Chondrocyte (in vitro differentiated cells): ENCODE measurements around the gene S100A7A. TPM values are rescaled to one million over a fixed set of nuclear protein-coding genes. Genes with fewer than 3 reads are reported as not detected.

ENCODE experiments used
- DNase-seq: peaks from one replicate; pipeline ENCODE4 v3.0.0; 2021; ENCODE audit warnings: mixed read lengths, low spot score
- H3K27ac Mint-ChIP-seq: one replicate; pipeline ENCODE4 v1.8.0; 2021; ENCODE audit warnings: mild to moderate bottlenecking, moderate library complexity, mixed read lengths; ENCODE audit not compliant: unreplicated experiment
- H3K27me3 Mint-ChIP-seq: 2 replicates; pipeline ENCODE4 v1.8.0; 2021; ENCODE audit warnings: low read depth, mixed read lengths
- H3K36me3 Mint-ChIP-seq: 2 replicates; pipeline ENCODE4 v1.8.0; 2021; ENCODE audit warnings: low read depth, mixed read lengths
- H3K4me1 Mint-ChIP-seq: 2 replicates; pipeline ENCODE4 v1.8.0; 2021; ENCODE audit warnings: low read depth, mild to moderate bottlenecking, mixed read lengths
- H3K4me3 Mint-ChIP-seq: one replicate; pipeline ENCODE4 v1.8.0; 2021; ENCODE audit warnings: mild to moderate bottlenecking, moderate library complexity, mixed read lengths; ENCODE audit not compliant: unreplicated experiment
- H3K9me3 Mint-ChIP-seq: 2 replicates; pipeline ENCODE4 v1.8.0; 2021; ENCODE audit warnings: low read depth, mixed read lengths
- CTCF ChIP-seq: fragments of 200-600 bp; sonication (generic); IDR thresholded peaks from 2 replicates; pipeline ENCODE4 v1.5.0; 2021; ENCODE audit warnings: antibody characterized with exemption, mild to moderate bottlenecking, moderate library complexity
- total RNA-seq: library from RNA; stranded (reverse); gene quantifications from 3 replicates; pipeline ENCODE4 v1.2.1, GENCODE V29; 2021

The S100A7A gene
- total RNA-seq, 1 donor from 2014 or later = not detected

DNA sequence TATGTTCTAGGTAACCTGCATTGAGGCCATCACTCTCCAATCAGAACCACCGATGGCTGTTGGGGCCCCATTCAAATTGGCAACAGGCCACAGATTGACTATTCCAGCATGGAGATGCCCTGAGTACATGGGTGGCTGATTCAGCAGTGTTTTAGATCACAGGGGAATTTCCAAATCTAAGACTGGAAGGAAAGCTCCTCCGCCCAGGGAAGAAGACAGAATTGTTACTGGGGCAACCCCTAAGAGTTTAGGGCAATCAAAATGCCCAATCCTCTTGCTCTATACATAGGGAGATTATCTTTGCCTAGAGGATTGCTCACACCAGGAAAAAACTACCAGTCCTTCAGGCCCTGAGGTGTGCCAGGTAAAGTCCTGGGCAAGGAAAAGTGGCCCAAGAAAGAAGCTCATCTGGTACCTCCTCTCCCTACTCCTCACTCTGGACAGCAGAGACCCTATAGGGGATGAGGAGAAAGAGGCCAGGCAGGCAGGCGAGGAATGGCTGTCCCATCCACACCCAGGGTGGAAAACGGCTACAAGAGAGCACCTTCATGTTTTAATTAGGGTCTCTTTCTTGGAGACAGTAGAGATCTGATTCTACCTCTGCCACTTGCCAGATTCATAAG is 31.3 kb upstream of the S100A7A start:
- Mint-ChIP-seq H3K27me3 (peaks cover 7% of the 10 kb centered on the region), H3K9me3 (peaks cover 23% of the 10 kb centered on the region), H3K36me3 (peaks cover 4% of the 10 kb centered on the region), H3K4me1 (no peaks in the 10 kb centered on the region), H3K4me3 (no peak overlapping the region), H3K27ac (no peak overlapping the region)
- no peak for DNase-seq
- TF ChIP-seq CTCF = no peak

DNA sequence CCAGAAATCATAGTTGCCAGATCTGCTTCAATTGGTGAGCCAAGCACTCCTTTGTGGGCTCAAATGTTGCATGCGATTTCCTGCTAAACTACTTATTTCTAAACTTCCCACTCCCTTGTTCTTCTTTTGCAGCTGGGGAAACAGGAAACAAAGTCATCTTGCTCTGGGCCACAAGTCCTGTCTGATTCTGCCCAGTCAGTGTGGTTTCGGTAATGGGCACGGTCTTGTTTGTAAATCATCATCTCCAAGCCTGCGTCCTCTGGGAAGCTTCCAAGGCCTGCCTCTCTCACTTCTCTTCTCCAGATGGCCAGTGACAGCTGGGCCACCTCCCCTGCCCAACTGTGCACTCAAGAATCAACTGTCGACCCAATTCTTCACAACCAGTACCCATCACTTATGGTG is 29.8 kb upstream of the S100A7A start:
- Mint-ChIP-seq H3K27ac (no peak overlapping the region), H3K36me3 (peaks cover 4% of the 10 kb centered on the region), H3K9me3 (peaks cover 17% of the 10 kb centered on the region), H3K4me1 (no peaks in the 10 kb centered on the region), H3K27me3 (peaks cover 9% of the 10 kb centered on the region), H3K4me3 (no peak overlapping the region)
- DNase-seq = no peak
- no peak for TF ChIP-seq CTCF

GRCh38 chr1:153387001-153387400 is 29.3 kb upstream of the S100A7A start:
- no peak for TF ChIP-seq CTCF
- no peak overlapping the region for H3K27ac Mint-ChIP-seq
- H3K4me3 Mint-ChIP-seq = no peak overlapping the region
- no peaks in the 10 kb centered on the region for H3K4me1 Mint-ChIP-seq
- peaks cover 11% of the 10 kb centered on the region for H3K27me3 Mint-ChIP-seq
- H3K9me3 Mint-ChIP-seq = peaks cover 12% of the 10 kb centered on the region
- DNase-seq = no peak
- peaks cover 2% of the 10 kb centered on the region for H3K36me3 Mint-ChIP-seq

DNA sequence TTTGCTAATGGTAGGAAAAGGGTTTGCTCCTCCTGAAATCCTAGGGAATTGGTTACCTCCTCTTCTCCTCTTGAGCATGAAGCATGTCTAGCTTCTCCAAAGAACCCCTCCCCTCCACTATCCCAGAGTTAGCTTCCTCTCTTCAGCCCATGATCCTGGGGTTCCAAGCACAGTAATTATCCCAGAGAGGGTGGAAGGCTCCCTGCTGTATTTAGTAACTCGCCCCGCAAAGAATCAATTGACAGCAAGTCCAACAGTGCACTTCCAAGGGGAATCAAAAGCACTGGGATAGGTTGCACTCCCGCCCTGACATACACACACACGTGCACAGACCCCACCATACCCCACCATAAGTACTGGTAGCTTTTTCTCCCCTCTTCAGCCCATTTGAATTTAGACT is 28.5 kb upstream of the S100A7A start:
- H3K27me3 Mint-ChIP-seq = peaks cover 15% of the 10 kb centered on the region
- H3K4me1 Mint-ChIP-seq = no peaks in the 10 kb centered on the region
- H3K36me3 Mint-ChIP-seq = no peaks in the 10 kb centered on the region
- no peak overlapping the region for H3K4me3 Mint-ChIP-seq
- no peak for DNase-seq
- no peak for TF ChIP-seq CTCF
- peaks cover 4% of the 10 kb centered on the region for H3K9me3 Mint-ChIP-seq
- H3K27ac Mint-ChIP-seq = no peak overlapping the region

- peaks cover 18% of the 10 kb centered on the region for H3K27me3 Mint-ChIP-seq
- H3K27ac Mint-ChIP-seq = no peak overlapping the region
- TF ChIP-seq CTCF = no peak
- H3K36me3 Mint-ChIP-seq = no peaks in the 10 kb centered on the region
- no peak for DNase-seq
- no peaks in the 10 kb centered on the region for H3K4me1 Mint-ChIP-seq
- no peak overlapping the region for H3K4me3 Mint-ChIP-seq
- no peaks in the 10 kb centered on the region for H3K9me3 Mint-ChIP-seq
Measured at GRCh38 chr1:153389401-153389800, 26.9 kb upstream of the S100A7A start.
